ENCODE data around the gene GRID2IP.

The GRID2IP gene

GRCh38 chr7:6520163-6520981 is 30.9 kb downstream of the GRID2IP start:
- DNase-seq (ENCODE audit: low read depth): no peak

DNA sequence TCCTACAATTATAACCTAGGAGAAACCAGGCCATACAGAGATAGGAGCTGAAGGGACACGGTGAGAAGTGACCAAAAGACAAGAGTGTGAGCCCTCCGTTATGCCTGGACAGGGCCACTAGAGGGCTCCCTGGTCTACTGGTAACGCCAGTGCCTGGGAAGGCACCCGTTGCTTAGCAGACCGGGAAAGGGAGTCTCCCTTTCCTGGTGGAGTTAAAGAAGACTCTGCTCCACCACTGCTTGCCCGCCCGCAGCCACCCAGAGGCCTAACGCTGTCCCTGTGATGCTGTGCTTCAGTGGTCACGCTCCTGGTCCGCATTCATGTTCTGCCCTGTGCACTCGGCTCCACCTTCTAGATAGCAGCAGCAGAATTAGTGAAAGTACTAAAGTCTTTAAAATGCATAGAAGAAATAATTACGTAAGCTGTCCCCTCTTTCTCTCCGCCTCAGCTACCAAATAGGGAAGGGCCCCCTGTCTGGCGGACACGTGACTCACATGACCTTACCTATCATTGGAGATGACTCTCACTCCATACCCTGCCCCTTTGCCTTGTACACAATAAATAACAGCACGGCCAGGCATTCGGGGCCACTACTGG is 34.8 kb downstream of the GRID2IP start:
- DNase-seq (ENCODE audit: low read depth): peak; percentile 86

- no peak for DNase-seq (ENCODE audit: low read depth)
Measured at GRCh38 chr7:6513541-6513940, 37.7 kb downstream of the GRID2IP start.

DNA sequence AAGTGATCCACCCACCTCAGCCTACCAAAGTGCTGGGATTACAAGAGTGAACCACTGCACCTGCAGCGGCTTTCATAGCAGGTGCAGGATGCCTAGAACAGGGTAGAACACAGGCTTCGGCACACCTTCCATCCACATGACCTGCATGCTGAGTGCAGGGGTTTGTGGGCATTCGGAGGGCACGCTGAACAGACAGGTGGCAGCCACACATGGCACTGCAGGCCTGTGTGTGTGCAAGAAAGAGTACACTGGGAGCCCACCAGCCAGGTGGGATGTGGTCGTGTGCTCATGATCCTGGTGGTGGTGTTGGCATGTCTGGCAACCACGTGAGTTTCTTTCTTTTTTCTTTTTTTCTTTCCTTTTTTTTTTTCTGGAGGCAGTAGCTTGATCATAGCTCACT is 38.4 kb downstream of the GRID2IP start:
- no peak for DNase-seq (ENCODE audit: low read depth)

- DNase-seq (ENCODE audit: low read depth): no peak
Measured at GRCh38 chr7:6510476-6511133, 40.7 kb downstream of the GRID2IP start.

DNA sequence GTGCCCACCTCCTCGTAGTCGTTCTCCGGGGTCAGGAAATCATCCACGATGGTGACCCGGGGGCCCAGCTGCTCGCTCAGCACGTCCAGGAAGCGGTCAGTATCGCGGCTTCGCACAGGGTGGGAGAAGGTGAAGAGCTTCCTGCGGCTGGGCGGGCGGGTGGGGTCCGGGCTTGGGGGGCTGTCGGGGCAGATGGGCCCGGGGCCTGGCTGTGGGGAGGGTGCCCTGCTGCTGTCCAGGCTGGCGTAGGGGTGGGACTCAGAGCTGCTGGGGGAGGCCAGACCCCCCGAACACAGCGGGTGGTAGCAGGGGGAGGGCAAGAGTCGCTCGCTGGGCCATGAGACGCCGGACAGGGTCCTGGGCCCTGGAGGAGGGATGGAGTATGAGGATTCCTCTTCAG is 42.3 kb downstream of the GRID2IP start:
- no peak for DNase-seq (ENCODE audit: low read depth)

- no peak for DNase-seq (ENCODE audit: low read depth)
Measured at GRCh38 chr7:6508539-6508938, 42.7 kb downstream of the GRID2IP start.

DNA sequence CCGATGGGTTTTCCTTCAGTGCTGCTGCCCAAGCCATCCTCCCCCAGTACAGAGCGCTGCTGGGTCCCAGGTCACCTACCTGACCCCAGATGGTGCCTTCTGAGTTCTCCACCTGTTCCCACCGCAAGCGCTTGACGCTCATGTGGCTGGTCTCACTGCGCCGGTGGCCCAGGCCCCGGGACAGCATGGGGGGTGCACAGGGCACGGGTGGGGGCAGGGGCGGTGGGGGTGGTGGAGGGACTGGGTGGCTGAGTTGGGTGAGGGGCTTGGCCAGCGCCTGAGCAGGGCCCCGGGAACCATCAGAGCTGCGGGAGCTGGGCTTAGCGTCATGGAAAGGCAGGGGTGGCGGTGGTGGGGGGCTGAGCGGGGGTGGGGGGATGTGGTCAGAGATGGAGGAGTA is 43.4 kb downstream of the GRID2IP start:
- no peak for DNase-seq (ENCODE audit: low read depth)

DNA sequence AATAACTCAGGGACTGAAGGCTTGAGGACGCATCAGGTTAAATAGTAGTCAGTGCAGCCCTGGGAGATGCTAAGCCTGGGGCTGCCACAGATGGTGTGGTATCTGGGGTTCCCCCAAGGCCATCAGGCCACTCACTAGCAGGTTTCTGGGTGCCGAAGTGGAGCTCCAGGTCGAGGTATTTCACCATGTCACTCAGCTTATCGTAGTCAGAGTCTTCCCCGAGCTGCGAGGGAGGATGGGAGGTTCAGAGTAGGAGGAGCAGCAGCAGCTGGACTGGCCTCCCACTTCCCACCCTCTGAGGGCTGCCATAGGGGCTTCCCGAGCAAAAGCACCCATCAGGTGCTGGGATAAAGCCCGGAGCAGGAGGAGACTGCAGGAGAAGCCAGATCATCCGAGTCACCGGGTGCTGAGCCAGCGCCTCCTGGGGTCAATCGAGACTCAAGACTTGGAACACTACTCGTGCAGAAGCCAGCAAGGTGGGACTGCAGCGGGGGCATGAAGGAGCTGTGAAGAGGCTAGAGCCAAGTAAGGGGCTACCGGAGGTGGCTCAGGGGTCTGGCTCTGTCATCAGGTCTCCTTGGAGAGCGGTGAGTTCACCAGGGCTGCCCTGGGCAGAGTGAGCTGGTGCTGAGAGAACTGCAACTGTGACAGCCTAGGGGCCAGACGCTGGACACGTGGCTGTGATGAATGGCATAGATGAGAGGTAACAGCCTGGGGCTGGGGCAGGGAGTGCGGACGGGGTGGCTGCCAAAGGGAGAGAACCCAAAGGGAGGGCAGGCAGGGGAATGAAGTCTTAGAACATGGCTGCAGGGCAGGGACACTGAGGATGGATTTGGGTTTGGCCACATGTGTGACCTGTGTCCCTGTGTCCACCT is 45.3 kb downstream of the GRID2IP start:
- DNase-seq (ENCODE audit: low read depth): no peak

DNA sequence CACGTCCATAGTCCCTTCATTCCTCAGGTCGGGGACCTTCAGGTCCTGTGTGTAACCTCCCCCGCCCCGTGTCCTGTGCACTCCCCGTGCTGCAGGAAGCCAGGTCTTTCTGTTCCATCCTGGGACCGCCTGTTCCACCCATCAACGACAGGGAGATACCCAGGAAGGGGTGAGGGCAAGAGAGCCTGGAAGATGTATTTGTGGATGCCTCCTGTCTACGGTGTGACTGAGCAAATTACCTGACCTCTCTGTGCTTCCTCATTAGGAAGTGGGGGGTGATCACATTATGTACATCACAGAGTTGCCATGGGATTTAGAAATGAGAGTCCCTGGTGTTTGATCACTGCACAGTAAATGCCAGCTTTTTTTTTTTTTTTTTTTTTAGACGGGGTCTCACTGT is 46.3 kb downstream of the GRID2IP start:
- DNase-seq (ENCODE audit: low read depth): no peak

DNA sequence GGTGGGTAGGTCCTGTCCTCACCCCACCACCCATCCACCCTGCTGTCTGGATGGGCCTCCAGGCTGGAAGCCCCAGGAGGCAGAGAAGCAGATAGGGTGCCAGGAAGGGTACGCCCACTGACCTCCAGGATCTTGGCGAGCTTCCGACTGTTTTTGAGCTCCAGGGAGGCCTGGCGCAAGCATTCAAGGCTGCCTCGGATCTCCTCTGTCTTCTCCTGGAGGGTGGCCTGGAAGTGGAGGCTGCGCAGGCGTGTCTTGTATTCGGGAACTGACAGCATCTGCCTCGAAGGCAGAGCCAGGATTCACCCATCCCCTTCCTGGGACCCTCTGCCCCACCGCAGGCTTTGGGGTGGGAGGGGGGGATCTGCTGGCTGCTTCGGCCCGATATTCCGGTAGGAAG is 48.4 kb downstream of the GRID2IP start:
- DNase-seq (ENCODE audit: low read depth): no peak

- DNase-seq (ENCODE audit: low read depth): no peak
Measured at GRCh38 chr7:6501586-6502564, 49.4 kb downstream of the GRID2IP start.

- no peak for DNase-seq (ENCODE audit: low read depth)
Measured at GRCh38 chr7:6500691-6501090, 50.6 kb downstream of the GRID2IP start.

- no peak for DNase-seq (ENCODE audit: low read depth)
Measured at GRCh38 chr7:6497994-6498393, 53.3 kb downstream of the GRID2IP start.

DNA sequence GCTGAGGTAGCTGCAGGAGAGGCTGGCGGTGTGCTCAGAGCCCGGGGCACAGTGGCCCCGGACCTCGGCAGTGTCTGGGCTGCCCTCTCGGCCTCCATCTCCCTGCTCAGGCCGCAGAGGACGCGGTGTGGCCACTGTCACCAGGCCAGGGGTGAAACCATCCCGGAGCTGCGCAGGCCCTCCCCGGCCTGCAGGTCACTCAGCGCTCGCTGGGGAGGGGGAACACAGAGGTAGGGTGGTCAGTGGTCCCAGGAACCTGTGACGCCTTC is 53.7 kb downstream of the GRID2IP start:
- DNase-seq (ENCODE audit: low read depth): no peak

GRCh38 chr7:6496842-6497636 is 54.2 kb downstream of the GRID2IP start:
- no peak for DNase-seq (ENCODE audit: low read depth)

- DNase-seq (ENCODE audit: low read depth): peak; percentile 41
Measured at GRCh38 chr7:6495597-6496262, 55.5 kb downstream of the GRID2IP start.

DNA sequence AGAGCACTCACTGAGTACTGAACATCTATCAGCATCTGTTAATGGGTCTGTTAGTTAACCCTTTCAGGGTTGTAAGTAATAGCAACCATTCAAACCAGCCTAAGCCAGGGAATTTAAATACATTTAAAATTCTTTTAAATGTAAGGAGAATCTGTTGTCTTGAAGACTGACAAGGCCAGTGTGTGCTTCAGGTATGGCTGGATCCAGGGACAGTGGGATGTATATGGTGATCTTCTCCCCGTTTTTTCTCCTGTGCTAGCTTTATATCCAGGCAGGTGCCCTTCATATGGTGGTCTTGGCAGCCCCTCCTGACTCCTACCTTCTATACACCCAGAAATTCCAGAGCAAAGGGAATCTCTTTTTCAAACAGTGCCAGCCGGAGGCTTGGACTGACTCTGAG is 56.9 kb downstream of the GRID2IP start:
- DNase-seq (ENCODE audit: low read depth): no peak

GRCh38 chr7:6491194-6491593 is 60.1 kb downstream of the GRID2IP start:
- DNase-seq (ENCODE audit: low read depth): no peak

DNA sequence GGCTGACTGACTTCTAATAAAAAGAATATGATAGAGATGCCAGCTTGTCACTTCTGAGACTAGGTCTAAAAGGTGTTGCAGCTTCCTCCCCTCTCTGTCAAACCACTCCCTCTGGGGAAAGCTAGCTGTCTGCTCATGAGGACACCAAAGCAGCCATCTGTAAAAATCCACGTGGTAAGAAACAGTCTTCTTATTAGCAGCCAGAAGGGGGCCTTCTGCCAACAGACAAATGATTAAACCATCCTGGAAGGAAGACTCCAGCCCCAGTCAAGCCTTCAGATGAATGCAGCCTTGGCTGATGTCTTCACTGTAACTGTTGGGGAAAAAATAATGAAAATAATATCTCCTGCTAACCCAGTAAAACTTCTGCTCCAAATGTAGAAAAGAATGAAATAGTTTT is 61.6 kb downstream of the GRID2IP start:
- DNase-seq (ENCODE audit: low read depth): no peak
